ENCODE data around the gene CFD.

DNA sequence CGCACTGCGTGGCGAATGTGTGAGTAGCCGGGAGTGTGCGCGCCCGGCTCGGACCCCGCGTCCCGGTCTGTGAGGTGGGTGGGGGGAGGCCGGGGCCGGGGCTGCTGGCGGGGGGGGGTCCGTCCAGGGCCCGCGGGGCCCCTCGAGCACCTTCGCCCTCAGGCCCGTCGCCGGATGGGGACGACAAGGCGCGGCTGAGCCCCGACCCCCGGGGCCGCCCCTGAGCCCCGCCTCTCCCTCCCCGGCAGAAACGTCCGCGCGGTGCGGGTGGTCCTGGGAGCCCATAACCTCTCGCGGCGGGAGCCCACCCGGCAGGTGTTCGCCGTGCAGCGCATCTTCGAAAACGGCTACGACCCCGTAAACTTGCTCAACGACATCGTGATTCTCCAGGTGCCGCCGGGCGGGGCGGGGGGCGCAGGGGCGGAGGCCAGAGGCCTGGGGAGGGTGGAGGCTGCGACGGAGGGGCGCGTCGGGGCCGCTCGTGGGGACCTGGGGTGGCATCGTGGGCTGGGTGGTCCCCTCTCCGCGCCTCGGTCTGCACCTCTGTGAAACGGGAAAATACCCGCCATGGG is 6.4 kb upstream of the CFD start:
- TF ChIP-seq, protein P1, sequence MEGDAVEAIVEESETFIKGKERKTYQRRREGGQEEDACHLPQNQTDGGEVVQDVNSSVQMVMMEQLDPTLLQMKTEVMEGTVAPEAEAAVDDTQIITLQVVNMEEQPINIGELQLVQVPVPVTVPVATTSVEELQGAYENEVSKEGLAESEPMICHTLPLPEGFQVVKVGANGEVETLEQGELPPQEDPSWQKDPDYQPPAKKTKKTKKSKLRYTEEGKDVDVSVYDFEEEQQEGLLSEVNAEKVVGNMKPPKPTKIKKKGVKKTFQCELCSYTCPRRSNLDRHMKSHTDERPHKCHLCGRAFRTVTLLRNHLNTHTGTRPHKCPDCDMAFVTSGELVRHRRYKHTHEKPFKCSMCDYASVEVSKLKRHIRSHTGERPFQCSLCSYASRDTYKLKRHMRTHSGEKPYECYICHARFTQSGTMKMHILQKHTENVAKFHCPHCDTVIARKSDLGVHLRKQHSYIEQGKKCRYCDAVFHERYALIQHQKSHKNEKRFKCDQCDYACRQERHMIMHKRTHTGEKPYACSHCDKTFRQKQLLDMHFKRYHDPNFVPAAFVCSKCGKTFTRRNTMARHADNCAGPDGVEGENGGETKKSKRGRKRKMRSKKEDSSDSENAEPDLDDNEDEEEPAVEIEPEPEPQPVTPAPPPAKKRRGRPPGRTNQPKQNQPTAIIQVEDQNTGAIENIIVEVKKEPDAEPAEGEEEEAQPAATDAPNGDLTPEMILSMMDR (IDR thresholded peaks at IDR 0.05; ENCODE audit: insufficient read depth, low read length, poor library complexity, severe bottlenecking): no peak
- no peak for TF ChIP-seq EZH2phosphoT487 (conservative IDR thresholded peaks at IDR 0.05; ENCODE audit: low read length)
